CD14-positive monocyte (primary cell): Measurements from ENCODE around the gene GAREM1. TPM values are rescaled to one million over a fixed set of nuclear protein-coding genes. Genes with fewer than 3 reads are reported as not detected.

ENCODE experiments used
- DNase-seq, 3 donors: peaks; one replicate each; pipeline ENCODE4 v3.0.0-alpha.2; 2011 to 2022
- H2AFZ ChIP-seq: 2 replicates; pipeline ENCODE4 v1.6.0; 2012; ENCODE audit warnings: mild to moderate bottlenecking, low read depth, low read length, inconsistent platforms; ENCODE audit not compliant: insufficient read depth, poor library complexity, severe bottlenecking
- H3K27ac ChIP-seq, 2 donors: 1 replicate in 1 of 2; 2 replicates in 1 of 2; pipeline ENCODE4 v1.5.1; 2012 to 2013; ENCODE audit warnings: low read length in 2 of 2, control low read depth in 1 of 2, inconsistent platforms in 1 of 2, low read depth in 1 of 2, mild to moderate bottlenecking in 1 of 2
- H3K27me3 ChIP-seq, 2 donors: one replicate each; pipeline versions ENCODE4 v1.6.0 to v1.6.1; 2011 to 2013; ENCODE audit warnings: low read length in 2 of 2; ENCODE audit not compliant: control insufficient read depth in 2 of 2, insufficient read depth in 2 of 2
- H3K36me3 ChIP-seq, 2 donors: replicated peaks in 1 of 2; 1 replicate in 1 of 2; 2 replicates in 1 of 2; pipeline versions ENCODE4 v1.5.1 to v1.6.1; 2012 to 2013; ENCODE audit warnings: low read length in 2 of 2, control low read depth in 1 of 2, inconsistent platforms in 1 of 2, mild to moderate bottlenecking in 1 of 2; ENCODE audit not compliant: insufficient read depth in 2 of 2, control insufficient read depth in 1 of 2
- H3K4me1 ChIP-seq, 2 donors: 1 replicate in 1 of 2; 2 replicates in 1 of 2; pipeline versions ENCODE4 v1.5.1 to v1.6.1; 2012 to 2013; ENCODE audit warnings: low read length in 2 of 2, control low read depth in 1 of 2, inconsistent platforms in 1 of 2, mild to moderate bottlenecking in 1 of 2, moderate library complexity in 1 of 2; ENCODE audit not compliant: insufficient read depth in 2 of 2, control insufficient read depth in 1 of 2
- H3K4me2 ChIP-seq: replicated peaks from 2 replicates; pipeline ENCODE3; 2012; ENCODE audit warnings: low read length, moderate library complexity, mild to moderate bottlenecking; ENCODE audit not compliant: poor library complexity, severe bottlenecking; ENCODE audit errors: extremely low read depth
- H3K4me3 ChIP-seq, 3 experiments: fragments of 200-600 bp in 1 of 3; sonication (generic) in 1 of 3; replicated peaks in 1 of 3; 1 replicate in 2 of 3; 2 replicates in 1 of 3; pipeline ENCODE4 v1.5.1; 2011 to 2013; ENCODE audit warnings: low read length in 3 of 3, mild to moderate bottlenecking in 3 of 3, control low read depth in 2 of 3, low read depth in 2 of 3, inconsistent platforms in 1 of 3, moderate library complexity in 1 of 3
- H3K79me2 ChIP-seq: 2 replicates; pipeline ENCODE4 v1.6.0; 2012; ENCODE audit warnings: mild to moderate bottlenecking, control low read depth, inconsistent platforms, low read length, moderate library complexity; ENCODE audit not compliant: insufficient read depth
- H3K9ac ChIP-seq: 2 replicates; pipeline ENCODE4 v1.6.0; 2017; ENCODE audit warnings: low read length, mild to moderate bottlenecking; ENCODE audit not compliant: insufficient read depth, poor library complexity, severe bottlenecking
- H3K9me3 ChIP-seq, 2 donors: replicated peaks in 1 of 2; 1 replicate in 1 of 2; 2 replicates in 1 of 2; pipeline versions ENCODE4 v1.5.1 to v1.6.1; 2012 to 2013; ENCODE audit warnings: low read length in 2 of 2, control low read depth in 1 of 2; ENCODE audit not compliant: control insufficient read depth in 1 of 2, insufficient read depth in 1 of 2
- H4K20me1 ChIP-seq: 2 replicates; pipeline ENCODE4 v1.6.0; 2012; ENCODE audit warnings: mild to moderate bottlenecking, low read length, control low read depth, moderate library complexity; ENCODE audit not compliant: insufficient read depth
- H3K27ac Mint-ChIP-seq, 7 donors: one replicate each; pipeline ENCODE4 v1.8.0; 2020; ENCODE audit warnings: mild to moderate bottlenecking in 7 of 7, mixed read lengths in 7 of 7, moderate library complexity in 6 of 7, inconsistent platforms in 2 of 7
- H3K27me3 Mint-ChIP-seq, 3 donors: one replicate each; pipeline ENCODE4 v1.8.0; 2021 to 2022; ENCODE audit warnings: low read depth in 3 of 3, mild to moderate bottlenecking in 3 of 3, mixed read lengths in 3 of 3, moderate library complexity in 3 of 3, inconsistent platforms in 1 of 3
- H3K36me3 Mint-ChIP-seq, 2 donors: one replicate each; pipeline ENCODE4 v1.8.0; 2020; ENCODE audit warnings: mixed read lengths in 2 of 2, inconsistent platforms in 1 of 2, mild to moderate bottlenecking in 1 of 2
- H3K4me1 Mint-ChIP-seq: one replicate; pipeline ENCODE4 v1.8.0; 2020; ENCODE audit warnings: mild to moderate bottlenecking, mixed read lengths
- H3K4me3 Mint-ChIP-seq, 2 donors: one replicate each; pipeline ENCODE4 v1.8.0; 2020; ENCODE audit warnings: mild to moderate bottlenecking in 2 of 2, mixed read lengths in 2 of 2, moderate library complexity in 1 of 2
- H3K9me3 Mint-ChIP-seq, 7 donors: one replicate each; pipeline ENCODE4 v1.8.0; 2020 to 2022; ENCODE audit warnings: mixed read lengths in 7 of 7, mild to moderate bottlenecking in 6 of 7, moderate library complexity in 6 of 7, inconsistent platforms in 2 of 7
- CTCF ChIP-seq: fragments of 200-600 bp; IDR thresholded peaks from one replicate; pipeline ENCODE4 v1.8.0; 2022; ENCODE audit warnings: antibody characterized with exemption, mild to moderate bottlenecking
- WGBS: methylation state at CpG from one replicate; pipeline ENCODE4 v1.1.5; 2013; ENCODE audit warnings: missing lambda C conversion rate; ENCODE audit not compliant: insufficient coverage; 5-methylcytosine and 5-hydroxymethylcytosine counted together
- intact Hi-C, 2 donors: fragments of 100-400 bp; cut with micrococcal nuclease; formaldehyde crosslinking; loops; one replicate each; pipeline versions ENCODE4 v1.15.0 to v1.15.1; 2023
- polyA plus RNA-seq, 3 donors: library from polyadenylated mRNA; depleted of rRNA in 1 of 3; unstranded in 2 of 3; stranded (reverse) in 1 of 3; fragments of 300-500 nt in 2 of 3; fragments of >200 nt in 1 of 3; fragmentation: Illumina TruSeq in 2 of 3; gene quantifications; 1 replicate in 2 of 3; 2 replicates in 1 of 3; pipeline ENCODE4 v1.2.3, GENCODE V29; 2012 to 2021

The GAREM1 gene
- polyA plus RNA-seq, 3 donors = 0.24 TPM; not detected in 2

GRCh38 chr18:32509111-32509510 is 38.4 kb upstream of the GAREM1 start:
- no peak for DNase-seq
- H3K4me3 ChIP-seq = no peak overlapping the region
- intact Hi-C loops = no loop called here
- H3K27ac ChIP-seq = no peak overlapping the region
- peaks cover 0 to 4% of the 10 kb centered on the region in 2 donors for H3K9me3 ChIP-seq
- H3K4me2 ChIP-seq = no peak overlapping the region
- no peak for TF ChIP-seq CTCF
- H3K27me3 ChIP-seq = no peaks in the 10 kb centered on the region
- H3K4me1 ChIP-seq = no peaks in the 10 kb centered on the region
- peaks cover 0 to 11% (median 4%) of the 10 kb centered on the region in 7 donors for H3K9me3 Mint-ChIP-seq
- H3K4me1 Mint-ChIP-seq = no peaks in the 10 kb centered on the region
- H3K36me3 ChIP-seq = no peaks in the 10 kb centered on the region
- H4K20me1 ChIP-seq = no peaks in the 10 kb centered on the region
- H3K4me3 Mint-ChIP-seq = no peak overlapping the region
- no peak overlapping the region for H3K27ac Mint-ChIP-seq
- H3K9ac ChIP-seq = no peak overlapping the region
- no CpG with 5 or more reads among the region's 3 CpGs for WGBS
- no peaks in the 10 kb centered on the region for H3K36me3 Mint-ChIP-seq
- no peaks in the 10 kb centered on the region for H3K79me2 ChIP-seq
- no peak overlapping the region for H2AFZ ChIP-seq
- H3K27me3 Mint-ChIP-seq = peaks cover 2 to 6% (median 2%) of the 10 kb centered on the region in 3 donors

- Mint-ChIP-seq H3K27me3 (peaks cover 1 to 2% (median 2%) of the 10 kb centered on the region in 3 donors), H3K9me3 (peaks cover 0 to 8% (median 4%) of the 10 kb centered on the region in 7 donors)
These were observed 36.4 kb upstream of the GAREM1 start for GRCh38 chr18:32507093-32507492.

More at GRCh38 chr18:32507093-32507492, 36.4 kb upstream of the GAREM1 start:
- Mint-ChIP-seq H3K36me3 (no peaks in the 10 kb centered on the region), H3K4me3 (no peak overlapping the region), H3K4me1 (no peaks in the 10 kb centered on the region), H3K27ac (peak overlapping the region in 1 of 7 donors; percentile 60)
- no peaks in the 10 kb centered on the region for H4K20me1 ChIP-seq
- intact Hi-C loops = no loop called here
- no peak overlapping the region for H3K4me3 ChIP-seq
- no peak overlapping the region for H3K4me2 ChIP-seq
- whole genome bisulfite sequencing = no CpG with 5 or more reads among the region's 1 CpG
- TF ChIP-seq CTCF = no peak
- DNase-seq = no peak
- H3K79me2 ChIP-seq = no peaks in the 10 kb centered on the region
- no peak overlapping the region for H3K9ac ChIP-seq
- no peaks in the 10 kb centered on the region for H3K4me1 ChIP-seq
- no peaks in the 10 kb centered on the region for H3K36me3 ChIP-seq
- no peak overlapping the region for H2AFZ ChIP-seq
- H3K27me3 ChIP-seq = no peaks in the 10 kb centered on the region
- H3K9me3 ChIP-seq = peaks cover 0 to 4% of the 10 kb centered on the region in 2 donors
- no peak overlapping the region for H3K27ac ChIP-seq
